Measurements from ENCODE around the gene SACM1L. TPM values are rescaled to one million over a fixed set of nuclear protein-coding genes. Genes with fewer than 3 reads are reported as not detected.
"Not testable (repeated sequence)": the region's sequence is repeated elsewhere in the genome, so short reads cannot be mapped to it uniquely, and the experiment has no call there.

Gene SACM1L
- polyA plus RNA-seq, 4 donors: 56.8 to 78.3 (median 65.3) TPM

DNA sequence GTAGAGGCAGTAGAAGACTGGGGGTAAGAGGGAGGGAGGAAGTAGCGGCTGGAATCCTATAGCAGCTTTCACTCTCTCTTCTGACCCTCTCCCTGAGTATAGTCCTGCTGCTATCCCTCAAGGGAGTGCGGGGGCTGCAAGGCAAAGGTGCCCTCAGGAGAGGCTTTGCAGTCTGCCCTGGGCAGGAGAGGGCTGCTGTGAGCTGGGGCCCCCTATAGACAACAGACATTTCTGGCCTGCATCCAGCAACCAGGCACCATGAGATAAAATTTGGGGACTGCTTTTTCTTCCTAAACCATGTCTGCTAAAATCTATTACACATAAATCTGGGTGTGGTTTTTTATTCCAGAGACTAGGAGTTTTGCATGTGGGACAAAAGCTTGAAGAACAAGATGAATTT is 48.0 kb downstream of the SACM1L start:
- DNase-seq (ENCODE audit: low read depth in 4 of 4, low spot score in 3 of 4): no peak

GRCh38 chr3:45739991-45740390 is 50.8 kb downstream of the SACM1L start:
- no peak for DNase-seq (ENCODE audit: low read depth in 4 of 4, low spot score in 3 of 4)

DNA sequence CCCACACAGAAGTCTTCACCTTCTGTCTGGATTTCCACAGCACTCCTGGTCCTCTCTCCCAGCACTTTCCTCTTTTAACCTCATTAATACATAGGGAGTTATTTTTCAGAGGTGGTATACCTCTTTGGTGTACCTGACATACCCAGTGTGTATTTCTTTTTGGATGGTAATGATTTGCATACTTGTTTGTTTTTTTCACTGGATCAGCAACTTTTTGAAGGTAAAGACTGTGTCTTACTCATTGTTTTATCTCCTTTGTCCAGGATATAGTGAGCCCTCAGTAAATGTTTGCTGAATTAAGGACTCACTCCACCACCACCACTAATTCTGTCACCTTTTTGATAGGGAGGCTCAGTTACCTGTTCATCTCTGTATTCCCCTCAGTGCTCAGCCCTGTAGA is 52.1 kb downstream of the SACM1L start:
- DNase-seq (ENCODE audit: low read depth in 4 of 4, low spot score in 3 of 4): no peak

DNA sequence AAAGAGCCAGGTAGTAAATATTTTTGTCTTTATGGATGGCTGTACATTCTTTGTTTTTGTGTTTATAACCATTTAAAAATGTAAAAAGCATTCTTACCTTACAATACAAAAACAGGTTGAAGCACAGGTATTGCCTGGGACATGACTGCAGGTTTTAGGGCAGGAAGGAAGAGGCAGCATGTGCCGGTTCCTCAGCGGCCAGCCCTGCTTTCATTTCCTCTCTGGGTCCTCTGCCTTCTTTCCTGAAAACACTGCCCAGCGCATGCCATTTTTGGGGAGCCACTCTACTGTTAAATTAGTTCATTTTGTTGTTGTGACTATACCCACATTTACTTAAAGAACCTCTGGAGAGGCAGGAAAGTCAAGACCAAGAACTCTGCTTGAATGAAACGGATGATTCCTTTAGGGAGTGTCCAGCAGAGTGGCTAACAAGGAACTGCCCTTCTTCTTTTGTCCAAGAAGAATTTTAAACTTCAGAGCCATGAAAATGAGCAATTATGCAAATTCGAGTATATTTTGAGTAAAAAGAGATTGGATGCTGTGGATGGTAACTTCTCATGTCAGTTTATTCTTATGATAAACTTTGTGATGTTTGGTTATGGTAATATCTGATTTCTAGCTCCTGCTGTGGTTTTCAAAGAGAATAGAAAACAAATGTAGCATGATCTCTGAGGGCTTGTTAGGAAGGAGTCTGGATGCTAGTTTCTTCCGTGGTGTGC is 52.7 kb downstream of the SACM1L start:
- DNase-seq (ENCODE audit: low read depth in 4 of 4, low spot score in 3 of 4): no peak

GRCh38 chr3:45742461-45743089 is 53.4 kb downstream of the SACM1L start:
- DNase-seq (ENCODE audit: low read depth in 4 of 4, low spot score in 3 of 4): no peak

GRCh38 chr3:45746165-45746776 is 57.1 kb downstream of the SACM1L start:
- DNase-seq (ENCODE audit: low read depth in 4 of 4, low spot score in 3 of 4): no peak

DNA sequence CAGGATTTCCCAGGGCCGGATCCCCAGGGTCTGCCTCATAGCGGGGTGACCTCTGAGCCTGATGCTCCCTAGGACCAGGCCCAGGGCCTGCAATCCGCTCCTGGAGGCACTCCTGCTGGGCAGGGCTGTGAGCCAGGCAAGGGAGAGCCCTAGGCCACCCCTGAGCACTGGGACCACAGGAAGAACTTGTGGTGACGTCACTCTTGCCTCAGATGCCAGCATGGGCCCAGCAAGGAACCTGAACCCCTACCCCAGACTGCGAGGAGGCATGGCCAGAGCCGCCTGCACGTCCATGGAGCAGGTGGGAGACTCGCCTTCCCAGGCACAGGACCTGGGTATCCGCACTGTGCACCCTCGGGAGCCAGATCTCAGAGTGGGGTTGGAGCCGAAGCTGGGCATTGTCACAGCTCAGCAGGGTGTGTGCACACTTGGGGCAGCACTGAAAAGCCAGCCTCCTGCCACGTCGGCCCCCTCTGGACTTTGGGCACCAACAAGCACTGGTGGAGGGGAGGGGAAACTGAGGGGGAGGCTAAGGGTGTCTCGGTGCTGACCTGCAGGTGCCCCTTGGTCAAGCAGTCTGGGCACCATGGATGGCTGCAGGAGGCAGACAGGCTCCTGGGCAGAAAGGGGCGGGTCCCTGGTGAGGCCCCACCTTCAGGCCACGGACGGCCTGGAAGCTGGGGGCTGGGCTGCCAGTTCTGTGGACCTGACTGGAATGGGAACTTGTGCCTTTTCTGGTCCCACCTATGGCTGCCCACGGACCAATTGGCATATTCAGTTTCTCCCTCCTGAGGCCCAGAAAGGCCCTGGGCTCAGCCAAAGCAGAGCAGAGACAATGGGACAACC is 57.8 kb downstream of the SACM1L start:
- no peak for DNase-seq (ENCODE audit: low read depth in 4 of 4, low spot score in 3 of 4)

DNA sequence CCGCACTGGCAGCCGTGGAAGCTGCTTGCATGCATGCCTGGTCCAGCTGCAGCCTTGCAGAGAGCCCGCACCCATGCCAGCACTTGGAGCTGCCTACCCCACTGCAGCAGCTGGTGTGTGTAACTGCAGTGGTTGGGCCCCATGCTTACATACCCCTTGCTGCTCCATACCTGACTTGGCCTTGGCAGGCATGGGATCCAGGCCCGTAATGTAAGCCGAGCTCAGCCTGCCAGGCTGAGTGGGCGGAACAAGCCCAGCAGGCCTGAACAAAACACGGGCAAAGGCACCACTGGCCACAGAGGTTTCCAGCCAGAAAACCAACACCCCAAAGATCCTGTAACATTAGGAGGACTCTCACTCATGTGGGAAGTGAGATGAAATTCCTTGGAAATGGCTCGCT is 58.9 kb downstream of the SACM1L start:
- no peak for DNase-seq (ENCODE audit: low read depth in 4 of 4, low spot score in 3 of 4)

GRCh38 chr3:45749036-45749600 is 59.9 kb downstream of the SACM1L start:
- not testable (repeated sequence) for DNase-seq (ENCODE audit: low read depth in 4 of 4, low spot score in 3 of 4)

DNA sequence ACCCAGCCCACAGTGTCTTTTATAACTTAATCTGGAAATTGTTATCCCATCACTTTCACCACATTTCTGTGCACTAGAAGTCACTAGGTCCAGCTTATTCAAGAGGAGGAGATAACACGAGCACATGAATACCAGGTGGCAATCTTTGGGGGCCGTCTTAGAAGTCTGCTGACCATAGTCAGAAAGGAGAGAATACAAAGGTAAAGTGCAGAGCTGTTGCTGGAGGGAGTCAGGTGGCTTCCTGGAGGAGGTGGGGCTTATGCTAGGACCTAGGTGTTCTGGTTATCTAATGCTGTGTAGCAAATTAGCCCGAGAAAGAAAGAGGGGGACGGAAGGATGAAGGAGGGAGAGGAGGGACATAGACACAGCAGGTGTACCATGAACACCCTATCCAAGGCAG is 60.7 kb downstream of the SACM1L start:
- no peak for DNase-seq (ENCODE audit: low read depth in 4 of 4, low spot score in 3 of 4)

DNA sequence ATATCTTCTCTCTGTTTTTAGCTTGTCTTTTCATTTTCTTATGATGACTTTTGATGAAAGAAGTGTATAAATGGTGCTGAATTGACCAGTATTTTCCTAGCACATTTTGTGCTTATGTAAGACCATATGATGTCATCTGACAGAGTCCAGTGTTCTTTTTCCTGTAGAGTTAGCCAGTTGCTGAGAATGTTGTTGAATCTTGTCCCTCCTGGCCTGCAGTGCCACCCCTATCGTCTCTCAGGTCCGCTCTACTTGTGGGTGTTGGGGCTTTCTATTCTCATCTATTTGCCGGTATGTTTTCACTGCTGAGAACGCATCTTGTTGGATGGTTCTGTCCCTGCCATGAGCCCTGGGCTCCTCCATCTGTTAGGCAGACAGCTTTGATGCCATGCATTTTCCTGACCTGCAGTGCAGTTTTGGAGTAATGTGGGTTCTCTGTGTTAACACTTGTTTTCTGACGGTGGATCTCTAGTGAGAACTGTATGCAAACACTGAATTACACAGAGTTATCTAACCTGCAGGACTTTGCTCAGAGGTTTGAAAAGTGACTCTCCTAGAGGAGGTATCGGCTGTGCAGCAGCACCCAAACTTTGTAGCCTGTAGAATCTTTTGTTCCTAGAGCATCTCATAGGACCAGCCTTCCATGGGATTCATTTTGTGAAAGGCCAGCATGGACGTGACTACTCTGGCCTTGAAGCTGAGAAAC is 62.5 kb downstream of the SACM1L start:
- DNase-seq (ENCODE audit: low read depth in 4 of 4, low spot score in 3 of 4): no peak

DNA sequence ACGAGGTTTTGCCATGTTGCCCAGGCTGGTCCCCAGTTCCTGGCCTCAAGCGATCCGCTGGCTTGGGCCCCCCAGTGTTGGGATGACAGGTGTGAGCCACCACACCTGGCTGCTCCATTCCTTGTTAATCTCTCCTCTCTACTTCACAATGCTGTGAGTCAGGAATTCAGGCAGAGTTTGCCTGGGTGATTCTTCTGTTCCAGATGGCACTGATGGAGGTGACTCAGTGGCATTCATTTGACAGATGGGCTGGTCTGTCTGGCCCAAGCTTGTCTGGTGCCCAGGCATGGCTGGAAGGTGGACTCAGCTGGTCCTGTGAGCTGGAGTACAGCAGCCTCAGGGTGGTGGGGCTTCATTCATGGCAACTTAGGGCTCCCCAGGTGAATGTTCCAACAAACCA is 63.9 kb downstream of the SACM1L start:
- DNase-seq (ENCODE audit: low read depth in 4 of 4, low spot score in 3 of 4): no peak

DNA sequence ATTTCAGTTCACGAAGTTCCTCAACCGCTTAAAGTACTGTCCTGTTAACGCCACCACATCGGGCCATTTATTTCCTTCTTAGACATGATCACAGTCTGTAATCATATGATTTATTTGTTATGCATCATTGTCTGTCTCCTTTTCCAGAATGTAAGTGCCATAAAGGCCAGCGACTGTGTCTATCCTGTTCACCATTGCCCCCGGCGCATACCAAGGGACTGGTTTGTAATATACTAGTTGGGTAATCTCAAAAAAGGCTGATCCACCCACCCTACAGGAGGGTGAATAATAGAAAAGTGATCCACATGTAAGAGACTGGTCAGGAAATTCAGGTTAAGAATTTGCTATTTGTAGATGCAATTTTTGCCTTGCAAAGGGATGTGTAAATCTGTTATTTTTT is 65.3 kb downstream of the SACM1L start:
- no peak for DNase-seq (ENCODE audit: low read depth in 4 of 4, low spot score in 3 of 4)

- DNase-seq (ENCODE audit: low read depth in 4 of 4, low spot score in 3 of 4): no peak
Measured at GRCh38 chr3:45756055-45756454, 66.9 kb downstream of the SACM1L start.

- DNase-seq (ENCODE audit: low read depth in 4 of 4, low spot score in 3 of 4): not testable (repeated sequence)
Measured at GRCh38 chr3:45757141-45757540, 67.9 kb downstream of the SACM1L start.

DNA sequence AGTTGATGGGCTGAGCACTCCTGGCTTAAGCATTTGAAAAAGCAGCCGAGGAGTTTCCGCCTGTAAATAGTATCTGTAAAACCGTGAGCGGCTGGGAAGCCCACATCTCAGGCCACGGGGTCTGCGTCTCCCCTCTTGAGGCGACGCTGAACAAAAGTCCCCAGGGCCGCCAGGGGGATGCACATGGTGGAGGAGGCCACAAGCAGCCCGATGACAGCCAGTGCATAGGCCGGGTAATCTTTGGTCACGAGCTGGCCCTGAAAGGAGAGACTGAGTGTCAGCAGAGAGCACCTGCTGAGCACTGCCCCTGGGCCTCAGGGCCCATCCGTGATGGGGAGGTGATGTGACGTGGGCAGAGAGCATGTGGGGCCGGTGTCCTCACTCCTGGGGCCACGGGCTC is 69.7 kb downstream of the SACM1L start:
- DNase-seq (ENCODE audit: low read depth in 4 of 4, low spot score in 3 of 4): no peak

- DNase-seq (ENCODE audit: low read depth in 4 of 4, low spot score in 3 of 4): no peak
Measured at GRCh38 chr3:45759851-45760250, 70.7 kb downstream of the SACM1L start.

DNA sequence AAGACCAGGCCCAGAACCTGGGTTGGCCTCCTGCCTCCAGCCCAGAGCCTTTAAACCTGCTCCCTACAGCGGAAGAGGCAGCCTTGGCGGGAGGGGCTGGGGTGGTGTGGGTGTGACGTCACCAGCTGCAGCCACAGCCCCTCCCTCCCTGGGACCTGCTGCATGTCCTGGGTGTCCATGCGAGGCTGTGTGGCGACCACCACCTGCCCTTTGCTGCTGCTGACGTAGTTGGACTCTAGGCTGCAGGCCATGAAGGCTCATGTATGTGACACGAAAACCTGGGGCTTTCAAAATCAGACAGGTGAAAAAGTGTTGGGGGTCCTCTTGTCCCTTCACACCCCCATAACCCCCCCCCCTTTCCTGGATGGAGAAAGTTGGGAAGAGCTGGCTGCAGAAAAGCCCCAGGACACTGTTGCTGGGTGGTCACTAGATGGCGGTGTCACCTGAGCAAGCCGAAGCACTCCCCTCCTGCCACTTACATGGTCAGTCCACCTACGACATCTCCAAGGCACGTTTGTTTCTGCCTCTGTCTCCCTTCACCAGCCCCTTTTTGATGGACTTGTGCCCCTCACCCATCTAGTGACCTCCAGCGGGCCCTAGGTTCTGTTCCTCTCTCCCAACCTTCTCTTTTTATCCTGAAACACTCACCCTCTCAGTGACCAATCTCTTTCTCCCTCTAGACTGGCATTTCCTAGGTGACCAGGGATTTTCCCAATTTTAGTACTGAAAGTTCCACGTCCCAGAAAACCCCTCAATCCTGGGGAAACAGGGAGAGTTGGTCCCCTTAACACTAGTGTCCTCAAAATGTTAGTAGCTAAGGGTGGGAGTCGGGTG is 71.9 kb downstream of the SACM1L start:
- DNase-seq (ENCODE audit: low read depth in 4 of 4, low spot score in 3 of 4): peak in 1 of 4 donors; percentile 29

DNA sequence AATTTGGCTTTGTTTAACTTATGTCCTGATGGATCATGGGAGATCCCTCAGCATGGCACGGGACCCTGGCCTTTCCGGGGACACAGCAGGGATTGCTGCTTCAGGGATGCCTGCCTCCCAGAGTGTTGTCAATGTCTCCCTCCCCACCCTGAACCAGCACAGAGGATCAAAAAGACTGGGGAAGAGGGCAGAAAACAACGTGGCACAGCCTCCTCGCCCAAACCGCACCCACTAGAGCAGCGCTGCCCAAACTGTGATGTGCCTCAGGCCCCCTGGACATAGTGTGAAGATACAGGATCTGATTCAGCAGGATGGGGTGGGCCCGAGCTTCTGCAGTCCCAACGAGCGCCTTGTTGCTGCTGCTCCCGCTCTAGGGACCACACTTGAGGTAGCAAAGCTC is 72.6 kb downstream of the SACM1L start:
- DNase-seq (ENCODE audit: low read depth in 4 of 4, low spot score in 3 of 4): no peak

Measured in left renal pelvis (tissue), 4 donors.